Prostate gland (tissue), 2 donors: ENCODE data around the gene CFAP43. TPM values are rescaled to one million over a fixed set of nuclear protein-coding genes. Genes with fewer than 3 reads are reported as not detected.

Source experiments
- DNase-seq: peaks from one replicate; pipeline ENCODE4 v3.0.0-alpha.2; 2019; ENCODE audit warnings: low spot score
- H3K27ac ChIP-seq, 2 donors: fragments of 200-600 bp; sonication (generic); 2 replicates each; pipeline ENCODE4 v1.5.1; 2017 to 2019
- H3K27me3 ChIP-seq: fragments of 200-600 bp; sonication (generic); replicated peaks from 2 replicates; pipeline ENCODE4 v1.5.1; 2019; ENCODE audit not compliant: insufficient read depth
- H3K36me3 ChIP-seq, 2 donors: fragments of 200-600 bp; sonication (generic); 1 replicate in 1 of 2; 2 replicates in 1 of 2; pipeline versions ENCODE4 v1.5.1 to v1.8.1; 2017 to 2019
- H3K4me1 ChIP-seq: fragments of 200-600 bp; sonication (generic); replicated peaks from 2 replicates; pipeline ENCODE4 v1.5.1; 2019
- H3K4me3 ChIP-seq, 2 donors: fragments of 200-600 bp; sonication (generic); 2 replicates each; pipeline ENCODE4 v1.5.1; 2017 to 2019
- H3K9me3 ChIP-seq: fragments of 200-600 bp; sonication (generic); 2 replicates; pipeline ENCODE4 v1.5.1; 2017
- POLR2A ChIP-seq: fragments of 450-650 bp; IDR thresholded peaks from one replicate; pipeline ENCODE4 v1.6.1; 2016; ENCODE audit warnings: antibody characterized with exemption, mild to moderate bottlenecking
- POLR2AphosphoS5 ChIP-seq: sonication (generic); formaldehyde crosslinking; IDR thresholded peaks from one replicate; pipeline ENCODE4 v1.6.1; 2017; ENCODE audit warnings: antibody characterized with exemption
- WGBS: methylation state at CpG from one replicate; pipeline ENCODE4 v1.1.5; 2018; 5-methylcytosine and 5-hydroxymethylcytosine counted together
- intact Hi-C: fragments of 100-400 bp; cut with DNase I; formaldehyde crosslinking; loops from one replicate; pipeline ENCODE4 v1.14.2; 2022
- total RNA-seq, 2 donors: library from RNA; depleted of rRNA; stranded (reverse); fragments of >200 nt; gene quantifications; one replicate each; pipeline ENCODE4 v1.1.0, GENCODE V29; 2016
- TF ChIP-seq, protein P1 (sequence below), 4 experiments: fragments of 200-600 bp in 2 of 4; fragments of 450-650 bp in 2 of 4; sonication (generic) in 2 of 4; IDR thresholded peaks; 1 replicate in 3 of 4; 2 replicates in 1 of 4; pipeline ENCODE4 v1.5.1; 2016 to 2019; ENCODE audit warnings: antibody characterized with exemption in 4 of 4, mild to moderate bottlenecking in 2 of 4, moderate library complexity in 2 of 4

CFAP43 gene, protein sequence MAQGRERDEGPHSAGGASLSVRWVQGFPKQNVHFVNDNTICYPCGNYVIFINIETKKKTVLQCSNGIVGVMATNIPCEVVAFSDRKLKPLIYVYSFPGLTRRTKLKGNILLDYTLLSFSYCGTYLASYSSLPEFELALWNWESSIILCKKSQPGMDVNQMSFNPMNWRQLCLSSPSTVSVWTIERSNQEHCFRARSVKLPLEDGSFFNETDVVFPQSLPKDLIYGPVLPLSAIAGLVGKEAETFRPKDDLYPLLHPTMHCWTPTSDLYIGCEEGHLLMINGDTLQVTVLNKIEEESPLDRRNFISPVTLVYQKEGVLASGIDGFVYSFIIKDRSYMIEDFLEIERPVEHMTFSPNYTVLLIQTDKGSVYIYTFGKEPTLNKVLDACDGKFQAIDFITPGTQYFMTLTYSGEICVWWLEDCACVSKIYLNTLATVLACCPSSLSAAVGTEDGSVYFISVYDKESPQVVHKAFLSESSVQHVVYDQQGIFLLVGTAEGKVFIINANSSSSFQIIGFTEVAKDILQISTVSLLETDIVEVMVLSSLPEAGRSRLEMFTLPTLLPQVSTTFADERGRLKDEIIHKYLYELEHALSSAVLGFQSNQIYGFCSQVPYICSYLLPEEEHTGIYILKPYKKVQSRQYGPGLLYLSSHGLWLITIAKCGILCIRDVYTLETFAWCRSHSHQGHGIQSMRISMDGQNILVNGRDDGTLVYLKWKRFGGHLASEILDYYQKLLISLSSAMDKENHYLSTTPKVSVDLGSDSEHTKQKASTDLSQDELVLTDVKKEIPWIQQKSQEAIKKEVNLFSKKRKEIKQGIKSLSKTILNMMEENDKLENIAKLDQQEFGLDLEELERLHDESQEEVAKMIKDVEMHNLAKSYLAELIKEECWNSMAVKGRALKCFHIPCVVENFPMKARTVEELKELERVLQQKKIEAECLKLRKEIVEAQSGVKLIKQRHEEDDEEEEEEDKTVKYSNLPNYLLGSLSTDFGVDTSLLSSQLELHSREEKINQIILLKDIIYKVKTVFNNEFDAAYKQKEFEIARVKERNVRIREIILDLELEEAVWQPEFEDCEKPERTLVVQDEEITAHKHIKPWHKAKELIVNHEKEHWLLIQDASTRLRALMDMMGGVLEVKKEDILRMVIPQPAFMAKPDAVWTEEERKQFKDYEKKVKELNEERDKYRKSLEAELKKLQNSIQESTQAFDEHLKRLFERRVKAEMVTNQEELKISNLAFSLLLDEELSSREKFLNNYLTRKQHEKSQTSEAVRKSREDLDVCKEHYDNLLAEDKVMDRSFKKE (N-terminal part only)
- total RNA-seq, result 1 to 10 TPM; 2.4 to 6.9 TPM

DNA sequence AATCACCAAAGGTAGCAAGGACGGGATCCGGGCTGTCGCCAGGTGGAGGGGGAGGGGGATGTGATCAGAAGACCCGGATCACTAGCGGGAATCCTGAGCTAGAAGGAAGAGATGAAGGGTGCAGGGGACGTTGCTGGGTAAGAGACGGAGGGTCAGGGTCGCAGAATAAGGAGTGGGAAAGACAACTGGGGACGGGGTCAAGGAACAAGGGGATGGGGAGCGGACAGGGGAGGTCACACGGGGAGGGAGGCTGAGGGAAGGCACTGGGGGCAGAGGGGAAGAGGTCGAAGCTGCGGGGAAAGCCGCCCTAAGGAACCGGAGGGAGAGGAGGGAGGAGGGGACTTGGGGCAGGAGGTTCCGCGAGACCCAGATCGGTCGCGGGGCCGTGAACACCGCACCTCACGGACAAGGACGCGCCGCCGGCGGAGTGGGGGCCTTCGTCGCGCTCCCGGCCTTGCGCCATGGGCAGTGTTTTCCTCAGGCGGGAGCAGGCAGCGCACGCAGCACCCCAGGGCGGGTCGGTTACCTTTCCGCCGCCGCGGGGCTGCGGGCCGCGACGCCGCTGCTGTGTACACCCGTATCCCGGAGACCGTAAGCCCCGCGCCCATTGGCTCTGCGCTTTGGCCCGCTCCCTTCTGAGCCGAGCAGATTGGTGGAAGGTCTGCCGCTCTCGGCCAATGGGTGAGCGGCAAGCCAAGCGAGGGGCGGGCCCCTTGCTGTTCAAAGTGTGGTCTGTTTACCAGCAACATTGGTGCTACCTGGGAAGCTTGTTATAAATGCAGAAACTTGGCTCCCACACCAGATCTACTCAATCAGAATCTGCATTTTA lies at the start of gene CFAP43:
CFAP43 (minus strand) TSS at position 581 of the 829 bp plus-strand sequence; CDS start at position 463, 118 bp downstream.
- Histone ChIP-seq H3K9me3 (no peaks in the 10 kb centered on the region), H3K4me1 (no peaks in the 10 kb centered on the region), H3K4me3 (peak within 1 kb of the TSS; percentile 83 to 90), H3K27ac (peak within 1 kb of the TSS; percentile 19 to 56), H3K27me3 (no peaks in the 10 kb centered on the region), H3K36me3 (no peaks in the 10 kb centered on the region)
- intact Hi-C loops, result no loop called here
- peak; percentile 99 for DNase-seq
- under 1% methylated on average over 44 of the region's 60 CpGs for WGBS
- TF ChIP-seq POLR2A (peak; percentile 62), POLR2AphosphoS5 (peak; percentile 89)
- TF ChIP-seq, protein P1, sequence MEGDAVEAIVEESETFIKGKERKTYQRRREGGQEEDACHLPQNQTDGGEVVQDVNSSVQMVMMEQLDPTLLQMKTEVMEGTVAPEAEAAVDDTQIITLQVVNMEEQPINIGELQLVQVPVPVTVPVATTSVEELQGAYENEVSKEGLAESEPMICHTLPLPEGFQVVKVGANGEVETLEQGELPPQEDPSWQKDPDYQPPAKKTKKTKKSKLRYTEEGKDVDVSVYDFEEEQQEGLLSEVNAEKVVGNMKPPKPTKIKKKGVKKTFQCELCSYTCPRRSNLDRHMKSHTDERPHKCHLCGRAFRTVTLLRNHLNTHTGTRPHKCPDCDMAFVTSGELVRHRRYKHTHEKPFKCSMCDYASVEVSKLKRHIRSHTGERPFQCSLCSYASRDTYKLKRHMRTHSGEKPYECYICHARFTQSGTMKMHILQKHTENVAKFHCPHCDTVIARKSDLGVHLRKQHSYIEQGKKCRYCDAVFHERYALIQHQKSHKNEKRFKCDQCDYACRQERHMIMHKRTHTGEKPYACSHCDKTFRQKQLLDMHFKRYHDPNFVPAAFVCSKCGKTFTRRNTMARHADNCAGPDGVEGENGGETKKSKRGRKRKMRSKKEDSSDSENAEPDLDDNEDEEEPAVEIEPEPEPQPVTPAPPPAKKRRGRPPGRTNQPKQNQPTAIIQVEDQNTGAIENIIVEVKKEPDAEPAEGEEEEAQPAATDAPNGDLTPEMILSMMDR (IDR thresholded peaks at IDR 0.05), result peak in 1 of 4 experiments; percentile 28

DNA sequence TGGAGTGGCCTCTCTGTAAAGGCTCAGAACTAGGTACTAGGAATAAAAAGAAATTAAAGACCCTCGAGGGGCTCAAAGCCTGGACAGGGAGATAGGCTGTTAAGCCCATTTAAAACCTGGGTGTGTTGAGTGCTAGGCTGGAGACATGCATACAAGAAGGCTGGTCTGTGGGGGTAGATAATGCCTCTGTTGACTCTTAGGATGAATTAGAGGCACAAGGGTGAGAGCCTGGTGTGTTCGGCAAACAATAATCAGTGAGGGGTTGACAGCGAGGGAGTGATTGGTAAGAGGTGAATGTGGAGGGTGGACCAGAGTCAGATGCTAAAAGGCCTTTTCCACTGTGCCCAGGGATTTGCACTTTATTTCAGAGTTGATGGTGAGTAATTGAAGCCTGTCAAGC lies 49.5 kb upstream of the CFAP43 start:
- no peak overlapping the region for H3K4me3 ChIP-seq
- H3K9me3 ChIP-seq, result no peaks in the 10 kb centered on the region
- H3K36me3 ChIP-seq, result no peaks in the 10 kb centered on the region
- H3K27ac ChIP-seq, result no peak overlapping the region
- no peaks in the 10 kb centered on the region for H3K27me3 ChIP-seq
- no peak for TF ChIP-seq POLR2AphosphoS5
- TF ChIP-seq POLR2A, result no peak
- TF ChIP-seq, protein P1 (IDR thresholded peaks at IDR 0.05), result no peak
- intact Hi-C loops, result no loop called here
- no peak for DNase-seq
- H3K4me1 ChIP-seq, result no peaks in the 10 kb centered on the region
- 76% methylated on average over 3 of the region's 3 CpGs for WGBS

DNA sequence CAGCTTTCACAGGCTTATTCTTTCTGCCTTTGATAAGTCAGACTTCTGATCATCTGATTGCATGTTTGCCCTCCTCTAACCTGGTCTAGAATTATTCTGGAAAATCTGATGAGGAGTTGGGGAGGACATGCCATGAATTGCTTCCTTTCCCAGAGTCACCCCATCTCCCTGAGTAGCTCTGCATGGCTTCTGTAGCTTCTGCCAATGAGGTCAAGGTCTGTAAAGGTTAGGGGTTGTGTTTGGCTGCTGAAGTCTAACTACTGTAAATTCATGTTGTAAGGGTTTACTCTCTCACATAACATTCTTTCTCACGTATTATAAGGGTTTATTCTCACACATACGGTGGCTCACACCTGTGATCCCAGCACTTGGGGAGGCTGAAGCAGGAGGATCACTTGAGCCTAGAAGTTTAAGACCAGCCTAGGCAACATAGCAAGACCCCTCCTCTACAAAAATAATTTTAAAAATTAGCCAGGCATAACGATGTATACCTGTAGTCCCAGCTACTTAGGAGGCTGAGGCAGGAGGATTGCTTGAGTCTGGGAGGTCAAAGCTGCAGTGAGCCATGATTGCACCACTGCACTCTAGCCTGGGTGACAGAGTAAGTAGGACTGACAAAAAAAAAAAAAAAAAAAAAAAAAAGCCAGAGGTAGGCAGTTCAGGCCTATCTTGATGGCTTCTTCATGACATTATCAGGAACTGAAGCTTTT lies 47.5 kb upstream of the CFAP43 start:
- H3K36me3 ChIP-seq, result no peaks in the 10 kb centered on the region
- WGBS, result 98% methylated on average over 3 of the region's 3 CpGs
- TF ChIP-seq POLR2AphosphoS5, result no peak
- TF ChIP-seq POLR2A, result no peak
- TF ChIP-seq, protein P1 (IDR thresholded peaks at IDR 0.05), result no peak

DNA sequence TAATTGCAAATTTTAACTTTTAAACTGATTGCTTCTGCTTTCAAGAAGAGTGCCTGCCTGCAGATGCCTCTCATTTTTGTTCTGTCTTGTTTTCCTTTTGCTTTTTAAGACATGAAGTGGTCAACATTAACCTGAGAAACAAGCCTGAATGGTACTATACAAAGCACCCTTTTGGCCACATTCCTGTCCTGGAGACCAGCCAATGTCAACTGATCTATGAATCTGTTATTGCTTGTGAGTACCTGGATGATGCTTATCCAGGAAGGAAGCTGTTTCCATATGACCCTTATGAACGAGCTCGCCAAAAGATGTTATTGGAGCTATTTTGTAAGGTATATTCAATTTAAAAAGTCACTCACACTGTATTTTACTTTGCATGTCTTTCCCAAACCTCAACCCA lies 45.6 kb upstream of the CFAP43 start:
- DNase-seq, result peak; percentile 94
- TF ChIP-seq, protein P1 (IDR thresholded peaks at IDR 0.05), result no peak
- peak; percentile 93 for TF ChIP-seq POLR2AphosphoS5
- Histone ChIP-seq H3K9me3 (no peaks in the 10 kb centered on the region), H3K4me3 (no peak overlapping the region), H3K27me3 (no peaks in the 10 kb centered on the region), H3K27ac (no peak overlapping the region), H3K4me1 (no peaks in the 10 kb centered on the region), H3K36me3 (no peaks in the 10 kb centered on the region)
- 37% methylated on average over 2 of the region's 2 CpGs for WGBS
- intact Hi-C loops, result no loop called here

More for the DNA sequence above, 47.5 kb upstream of the CFAP43 start:
- no peak overlapping the region for H3K27ac ChIP-seq
- no peak overlapping the region for H3K4me3 ChIP-seq
- H3K9me3 ChIP-seq, result no peaks in the 10 kb centered on the region
- no peaks in the 10 kb centered on the region for H3K27me3 ChIP-seq
- intact Hi-C loops, result no loop called here
- DNase-seq, result no peak
- H3K4me1 ChIP-seq, result no peaks in the 10 kb centered on the region
